HG02763 (cell line): ENCODE data around the gene WDR91.

Source experiments
- ATAC-seq: cut with Tn5 transposase; IDR thresholded peaks from one replicate; pipeline ENCODE4 v1.9.1; 2021; ENCODE audit warnings: mild to moderate bottlenecking, moderate library complexity; ENCODE audit not compliant: unreplicated experiment

WDR91 gene

GRCh38 chr7:135200821-135201331, 10.4 kb downstream of the WDR91 start:
- no peak for ATAC-seq

- ATAC-seq: no peak
Measured at GRCh38 chr7:135199439-135199838, 11.9 kb downstream of the WDR91 start.

- ATAC-seq: no peak
Measured at GRCh38 chr7:135197906-135198655, 13.2 kb downstream of the WDR91 start.

GRCh38 chr7:135197343-135197742, 14.0 kb downstream of the WDR91 start:
- ATAC-seq: no peak

- no peak for ATAC-seq
Measured at GRCh38 chr7:135195968-135196629, 15.2 kb downstream of the WDR91 start.

- no peak for ATAC-seq
Measured at GRCh38 chr7:135195156-135195555, 16.2 kb downstream of the WDR91 start.

GRCh38 chr7:135194494-135195095, 16.7 kb downstream of the WDR91 start:
- ATAC-seq: no peak

GRCh38 chr7:135193615-135194081, 17.7 kb downstream of the WDR91 start:
- no peak for ATAC-seq

- no peak for ATAC-seq
Measured at GRCh38 chr7:135192914-135193536, 18.3 kb downstream of the WDR91 start.

- ATAC-seq: no peak
Measured at GRCh38 chr7:135190703-135191102, 20.6 kb downstream of the WDR91 start.

GRCh38 chr7:135189961-135190360, 21.4 kb downstream of the WDR91 start:
- ATAC-seq: no peak

- ATAC-seq: no peak
Measured at GRCh38 chr7:135189221-135189662, 22.1 kb downstream of the WDR91 start.

GRCh38 chr7:135188298-135188984, 22.9 kb downstream of the WDR91 start:
- ATAC-seq: peak; percentile 42

GRCh38 chr7:135186841-135187253, 24.5 kb downstream of the WDR91 start:
- ATAC-seq: peak; percentile 48

GRCh38 chr7:135186261-135186540, 25.1 kb downstream of the WDR91 start:
- ATAC-seq: no peak

GRCh38 chr7:135185471-135186260, 25.7 kb downstream of the WDR91 start:
- ATAC-seq: no peak

- no peak for ATAC-seq
Measured at GRCh38 chr7:135184254-135184841, 27.0 kb downstream of the WDR91 start.

GRCh38 chr7:135183478-135183877, 27.8 kb downstream of the WDR91 start:
- no peak for ATAC-seq

- no peak for ATAC-seq
Measured at GRCh38 chr7:135181929-135182678, 29.2 kb downstream of the WDR91 start.
